Heart right ventricle (tissue), 16 donors: ENCODE data around the gene MTA2. TPM values are rescaled to one million over a fixed set of nuclear protein-coding genes. Genes with fewer than 3 reads are reported as not detected.
"Not testable (repeated sequence)": the region's sequence is repeated elsewhere in the genome, so short reads cannot be mapped to it uniquely, and the experiment has no call there.

ENCODE experiments used
- ATAC-seq, 8 donors: fragments of 200-7000 bp; cut with Tn5 transposase; one replicate each; pipeline ENCODE4 v1.9.1; 2020; ENCODE audit warnings: mild to moderate bottlenecking in 8 of 8, moderate library complexity in 8 of 8, moderate number of reproducible peaks in 1 of 8
- DNase-seq, 2 donors: peaks; one replicate each; pipeline ENCODE4 v3.0.0-alpha.2; 2020
- H3K27ac ChIP-seq, 10 donors: fragments of 200-600 bp; sonication (generic) in 2 of 10; one replicate each; pipeline versions ENCODE4 v1.5.0 to v1.8.0; 2020 to 2022; ENCODE audit warnings: mild to moderate bottlenecking in 3 of 10
- H3K27me3 ChIP-seq, 7 donors: fragments of 200-600 bp; one replicate each; pipeline ENCODE4 v1.8.0; 2021 to 2022; ENCODE audit warnings: mild to moderate bottlenecking in 2 of 7
- H3K36me3 ChIP-seq, 9 donors: fragments of 200-600 bp; sonication (generic) in 1 of 9; one replicate each; pipeline versions ENCODE4 v1.5.0 to v1.8.0; 2020 to 2022; ENCODE audit warnings: mild to moderate bottlenecking in 2 of 9
- H3K4me1 ChIP-seq, 9 donors: fragments of 200-600 bp; sonication (generic) in 1 of 9; one replicate each; pipeline versions ENCODE4 v1.5.0 to v1.8.0; 2020 to 2022; ENCODE audit warnings: mild to moderate bottlenecking in 4 of 9
- H3K4me3 ChIP-seq, 10 donors: fragments of 200-600 bp; sonication (generic) in 2 of 10; one replicate each; pipeline versions ENCODE4 v1.5.0 to v1.8.0; 2020 to 2022; ENCODE audit warnings: mild to moderate bottlenecking in 7 of 10, moderate library complexity in 2 of 10
- H3K9me3 ChIP-seq, 11 donors: fragments of 200-600 bp in 10 of 11; sonication (generic) in 2 of 11; one replicate each; pipeline versions ENCODE4 v1.5.0 to v1.8.0; 2013 to 2022; ENCODE audit warnings: mild to moderate bottlenecking in 2 of 11, control low read depth in 1 of 11, moderate library complexity in 1 of 11
- CTCF ChIP-seq, 9 donors: fragments of 200-600 bp; sonication (generic) in 2 of 9; IDR thresholded peaks; one replicate each; pipeline versions ENCODE4 v1.5.0 to v1.8.0; 2021 to 2022; ENCODE audit warnings: antibody characterized with exemption in 9 of 9, mild to moderate bottlenecking in 5 of 9, moderate library complexity in 1 of 9
- WGBS, 2 donors: extraction: QIAGEN DNeasy Blood & Tissue Kit; methylation state at CpG; one replicate each; pipeline ENCODE4 v1.1.7; 2013; ENCODE audit warnings: inconsistent platforms in 1 of 2; 5-methylcytosine and 5-hydroxymethylcytosine counted together
- intact Hi-C, 10 donors: fragments of 100-400 bp; cut with DNase I; formaldehyde crosslinking; loops; one replicate each; pipeline versions ENCODE4 v1.11.1 to v1.14.2; 2022
- polyA plus RNA-seq, 2 donors: library from polyadenylated mRNA; stranded (reverse); fragments of 200-250 nt; gene quantifications; one replicate each; pipeline ENCODE4 v1.2.3, GENCODE V29; 2013
- total RNA-seq, 10 donors: library from RNA; stranded (reverse); fragmentation: NEBNext Ultra II Directional in 3 of 10; extraction: Animal tissue kit (Norgen Biotek cat#: 25700) in 3 of 10; gene quantifications; one replicate each; pipeline versions ENCODE4 v1.2.1 to v1.2.4, GENCODE V29; 2021 to 2023
- donor health status: Arrhythmogenic right ventricular cardiomyopathy.
- donor health status: ischemic (EF 13 %, LVEDD 7.1; RV severe dilation, severe dysfunction).
- donor health status: healthy with polysubstance abuse.
- donor health status: DM: no; HTN: yes; CAD: no.
- donor health status: DM: no; HTN: no; CAD: no.
- donor health status: ischemic (EF 25% LVEDD 6.9; RV normal size, moderate dysfunction).
- donor health status: ischemic (EF 25% LVEDD 5.7; RV mildly dilated, moderate dysfunction).
- donor health status: healthy.
- donor health status: DM: yes; HTN: yes; CAD: no.
- donor health status: Ischemic cardiomyopathy.
- donor health status: ischemic (EF 35%, LVEDD 5.7; RV mildly dilated, moderate dysfunction).
- donor health status: nonischemic (EF 11% LVEDD 7.7; RV severe dilation, severe dysfunction).
- donor health status: DM: yes; HTN: yes; CAD: no.
- donor health status: PGD.
- donor health status: ischemic (EF 29% LVEDD 5.4; RV normal size, mild dysfunction).
- donor health status: nonischemic (EF 23%, LVEDD 6.1; RV moderate dilation, normal function).

MTA2 gene
- total and polyA plus RNA-seq, 12 donors, result 22.1 to 45.3 (median 29.8) TPM

DNA sequence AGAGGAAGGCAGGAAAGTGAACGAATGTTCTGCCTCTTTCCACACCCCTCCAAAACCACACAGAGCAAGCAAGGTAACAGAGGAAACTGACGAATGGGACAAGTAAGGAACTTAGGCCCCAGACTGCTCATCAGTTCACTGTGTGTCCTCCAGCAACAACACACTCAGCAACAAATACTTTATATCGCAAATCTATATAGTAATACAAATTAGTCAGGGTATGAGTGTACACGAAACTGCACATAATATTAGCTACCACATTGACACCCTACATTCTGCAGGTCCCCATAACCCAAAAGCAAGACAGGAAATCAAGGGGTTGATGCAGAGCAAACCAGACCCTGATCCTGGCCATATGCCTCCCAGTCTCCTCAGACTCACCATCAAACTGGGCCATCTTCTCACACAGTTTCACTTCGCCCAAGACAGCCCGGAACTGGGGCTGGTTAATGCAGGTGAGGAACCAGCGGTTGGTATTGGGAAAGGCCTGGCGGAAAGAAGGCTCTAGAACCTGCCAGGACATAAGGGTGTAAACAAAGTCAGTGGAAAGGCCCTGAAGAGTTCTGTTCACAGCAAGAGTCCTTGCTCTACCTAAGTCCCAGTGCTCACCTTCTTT lies 34.5 kb downstream of the MTA2 start:
- Histone ChIP-seq H3K9me3 (no peaks in the 10 kb centered on the region), H3K4me3 (no peak overlapping the region), H3K27ac (no peak overlapping the region), H3K36me3 (peaks cover 0 to 100% (median 71%) of the 10 kb centered on the region in 9 donors), H3K27me3 (no peaks in the 10 kb centered on the region), H3K4me1 (peaks cover 0 to 32% (median 18%) of the 10 kb centered on the region in 9 donors)
- no peak for DNase-seq
- TF ChIP-seq CTCF (IDR thresholded peaks at IDR 0.05), result no peak
- WGBS, 2 donors, result 87 to 88% methylated on average over 8 of the region's 8 CpGs
- no peak for ATAC-seq
- intact Hi-C loops, result loop anchor here in 1 of 10 donors (10.0 kb wide), 1 partner anchor 172 kb away; no protein-coding TSS in a partner anchor

- no peak for ATAC-seq
- no peak for TF ChIP-seq CTCF (IDR thresholded peaks at IDR 0.05)
- H3K36me3 ChIP-seq, result peaks cover 0 to 100% (median 75%) of the 10 kb centered on the region in 9 donors
- H3K4me3 ChIP-seq, result no peak overlapping the region
- H3K27me3 ChIP-seq, result no peaks in the 10 kb centered on the region
- intact Hi-C loops, result loop anchor here in 1 of 10 donors (10.0 kb wide), 1 partner anchor 171 kb away; no protein-coding TSS in a partner anchor
- 93 to 94% methylated on average over 8 of the region's 8 CpGs for WGBS, 2 donors
- peaks cover 0 to 26% (median 12%) of the 10 kb centered on the region in 9 donors for H3K4me1 ChIP-seq
- H3K9me3 ChIP-seq, result no peaks in the 10 kb centered on the region
- DNase-seq, result no peak
- H3K27ac ChIP-seq, result no peak overlapping the region
Observed at GRCh38 chr11:62566247-62566646, 35.4 kb downstream of the MTA2 start.

DNA sequence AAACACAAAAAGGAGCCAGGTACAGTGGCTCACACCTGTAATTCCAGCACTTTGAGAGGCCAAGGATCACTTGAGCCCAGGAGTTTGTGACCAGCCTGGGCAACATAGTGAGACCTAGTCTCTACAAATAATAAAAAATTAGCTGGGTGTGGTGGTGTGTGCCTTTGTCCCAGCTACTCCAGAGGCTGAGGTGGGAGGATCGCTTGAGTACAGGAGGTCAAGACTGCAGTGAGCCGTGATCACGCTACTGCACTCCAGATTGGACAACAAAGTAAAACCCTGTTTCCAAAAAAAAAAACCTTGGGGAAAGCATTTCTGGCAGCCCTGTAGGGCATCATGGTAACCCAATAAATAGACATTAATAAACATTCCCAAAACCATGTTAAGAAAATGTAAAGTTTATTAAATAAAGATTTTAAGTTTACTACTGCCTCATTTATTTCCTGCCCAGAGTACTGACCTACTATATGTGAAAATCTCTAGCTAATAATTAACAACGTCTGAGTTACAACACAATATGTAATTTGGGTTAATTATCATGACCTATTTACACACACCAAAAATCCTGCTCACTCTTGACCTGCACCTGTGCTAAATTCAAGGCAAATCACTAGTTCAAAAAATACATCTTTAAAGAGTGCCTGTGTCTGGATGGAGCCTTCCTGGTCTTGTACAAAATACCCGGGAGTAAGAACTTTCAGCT lies 36.4 kb downstream of the MTA2 start:
- Histone ChIP-seq H3K4me3 (no peak overlapping the region), H3K9me3 (no peaks in the 10 kb centered on the region), H3K27me3 (no peaks in the 10 kb centered on the region), H3K27ac (no peak overlapping the region), H3K4me1 (peaks cover 4 to 29% (median 16%) of the 10 kb centered on the region in 9 donors), H3K36me3 (peaks cover 0 to 100% (median 67%) of the 10 kb centered on the region in 9 donors)
- 70 to 75% methylated on average over 5 of the region's 5 CpGs for WGBS, 2 donors
- ATAC-seq (no peak), DNase-seq (no peak)
- no peak for TF ChIP-seq CTCF (IDR thresholded peaks at IDR 0.05)
- intact Hi-C loops, result loop anchor here in 1 of 10 donors (10.0 kb wide), 1 partner anchor 170 kb away; no protein-coding TSS in a partner anchor

- ATAC-seq, DNase-seq, H3K9me3 ChIP-seq, H3K27me3 ChIP-seq, H3K4me3 ChIP-seq: not testable (repeated sequence)
- WGBS, 2 donors, result 69 to 78% methylated on average over 3 of the region's 3 CpGs
- peaks cover 13 to 41% (median 27%) of the 10 kb centered on the region in 9 donors for H3K4me1 ChIP-seq
- H3K36me3 ChIP-seq, result peaks cover 0 to 94% (median 51%) of the 10 kb centered on the region in 9 donors
- intact Hi-C loops, result loop anchor here in 6 of 10 donors (2.0 to 10.0 kb wide), 7 partner anchors 19 to 167 kb away; no protein-coding TSS in a partner anchor
- peak overlapping the region in 4 of 10 donors; percentile 15 to 76 (median 64) for H3K27ac ChIP-seq
Observed at GRCh38 chr11:62561677-62562230, 39.9 kb downstream of the MTA2 start.
